Measurements from ENCODE around the gene ZYX. TPM values are rescaled to one million over a fixed set of nuclear protein-coding genes. Genes with fewer than 3 reads are reported as not detected.

The ZYX gene
- total RNA-seq, 1 donor from 2014 or later: 107 TPM

- H3K27ac Mint-ChIP-seq: peak overlapping the region; percentile 36
- H3K4me1 Mint-ChIP-seq (ENCODE audit: unreplicated experiment): no peaks in the 10 kb centered on the region
- H3K36me3 Mint-ChIP-seq: peaks cover 12% of the 10 kb centered on the region
- H3K4me3 Mint-ChIP-seq: no peak overlapping the region
- no peaks in the 10 kb centered on the region for H3K9me3 Mint-ChIP-seq
- TF ChIP-seq CTCF (conservative IDR thresholded peaks at IDR 0.05): no peak
- H3K27me3 Mint-ChIP-seq: no peaks in the 10 kb centered on the region
- no peak for DNase-seq (ENCODE audit: extremely low spot score, unreplicated experiment)
These were observed 11.7 kb downstream of the ZYX start for GRCh38 chr7:143392875-143393266.

- Mint-ChIP-seq H3K9me3 (no peaks in the 10 kb centered on the region), H3K4me1 (ENCODE audit: unreplicated experiment) (no peaks in the 10 kb centered on the region), H3K27ac (peak overlapping the region; percentile 36), H3K4me3 (no peak overlapping the region), H3K27me3 (no peaks in the 10 kb centered on the region), H3K36me3 (peaks cover 12% of the 10 kb centered on the region)
- no peak for TF ChIP-seq CTCF (conservative IDR thresholded peaks at IDR 0.05)
- DNase-seq (ENCODE audit: extremely low spot score, unreplicated experiment): no peak
These were observed 12.3 kb downstream of the ZYX start for GRCh38 chr7:143393267-143394041.

GRCh38 chr7:143394068-143394467 is 12.9 kb downstream of the ZYX start:
- TF ChIP-seq CTCF (conservative IDR thresholded peaks at IDR 0.05): no peak
- Mint-ChIP-seq H3K9me3 (no peaks in the 10 kb centered on the region), H3K27ac (peak overlapping the region; percentile 31), H3K36me3 (peaks cover 12% of the 10 kb centered on the region), H3K27me3 (no peaks in the 10 kb centered on the region), H3K4me1 (ENCODE audit: unreplicated experiment) (no peaks in the 10 kb centered on the region), H3K4me3 (no peak overlapping the region)
- DNase-seq (ENCODE audit: extremely low spot score, unreplicated experiment): no peak

GRCh38 chr7:143394777-143395176 is 13.6 kb downstream of the ZYX start:
- Mint-ChIP-seq H3K4me1 (ENCODE audit: unreplicated experiment) (no peaks in the 10 kb centered on the region), H3K4me3 (no peak overlapping the region), H3K9me3 (no peaks in the 10 kb centered on the region), H3K36me3 (peaks cover 10% of the 10 kb centered on the region), H3K27ac (no peak overlapping the region), H3K27me3 (no peaks in the 10 kb centered on the region)
- no peak for TF ChIP-seq CTCF (conservative IDR thresholded peaks at IDR 0.05)
- DNase-seq (ENCODE audit: extremely low spot score, unreplicated experiment): no peak

GRCh38 chr7:143395187-143396149 is 14.3 kb downstream of the ZYX start:
- no peak overlapping the region for H3K4me3 Mint-ChIP-seq
- H3K9me3 Mint-ChIP-seq: no peaks in the 10 kb centered on the region
- DNase-seq (ENCODE audit: extremely low spot score, unreplicated experiment): no peak
- peak; percentile 41 for TF ChIP-seq CTCF (conservative IDR thresholded peaks at IDR 0.05)
- no peaks in the 10 kb centered on the region for H3K27me3 Mint-ChIP-seq
- no peaks in the 10 kb centered on the region for H3K4me1 Mint-ChIP-seq (ENCODE audit: unreplicated experiment)
- H3K27ac Mint-ChIP-seq: no peak overlapping the region
- H3K36me3 Mint-ChIP-seq: peaks cover 5% of the 10 kb centered on the region
